ENCODE results near the gene TAF12. TPM values are rescaled to one million over a fixed set of nuclear protein-coding genes. Genes with fewer than 3 reads are reported as not detected.

TAF12 gene
- total RNA-seq, 1 experiment from 2014 or later: 18.6 TPM

DNA sequence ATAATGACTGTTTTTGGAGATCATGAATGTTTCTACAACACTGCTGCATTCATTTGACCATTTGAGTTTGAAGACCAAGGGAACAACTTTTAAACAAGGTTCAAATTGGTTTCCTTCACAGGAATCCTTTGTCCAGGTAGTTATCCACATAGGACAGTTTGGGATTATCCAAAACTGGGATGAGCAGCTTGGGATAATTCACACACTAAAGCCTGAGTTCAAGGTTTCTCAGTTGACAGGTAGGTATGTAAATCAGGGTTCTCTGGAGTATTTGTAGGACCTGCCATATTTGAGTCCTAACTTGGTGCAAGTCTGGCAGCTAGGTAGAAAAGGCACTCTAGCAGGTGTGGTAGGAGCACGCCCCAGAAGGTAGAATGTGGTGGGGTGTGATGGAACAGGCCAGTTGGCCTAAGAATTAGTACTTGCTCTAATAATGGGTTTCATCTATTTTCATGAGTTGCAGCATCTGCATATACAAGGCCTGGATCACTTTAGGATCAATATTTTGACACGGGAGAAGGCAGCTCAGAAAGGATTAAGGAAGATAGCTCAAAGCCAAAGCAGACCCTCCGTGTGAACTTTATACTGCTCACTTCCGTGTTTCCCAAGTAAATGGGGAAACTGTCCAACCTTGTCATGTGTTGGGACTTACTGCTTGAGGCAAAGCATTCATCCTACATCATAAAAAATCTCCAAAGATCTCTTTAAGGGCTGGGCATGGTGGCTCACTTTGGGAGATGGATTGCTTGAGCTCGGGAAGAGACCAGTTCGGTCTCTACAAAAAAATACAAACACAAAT is 64.9 kb downstream of the TAF12 start (continued):
- TF ChIP-seq, protein P1, sequence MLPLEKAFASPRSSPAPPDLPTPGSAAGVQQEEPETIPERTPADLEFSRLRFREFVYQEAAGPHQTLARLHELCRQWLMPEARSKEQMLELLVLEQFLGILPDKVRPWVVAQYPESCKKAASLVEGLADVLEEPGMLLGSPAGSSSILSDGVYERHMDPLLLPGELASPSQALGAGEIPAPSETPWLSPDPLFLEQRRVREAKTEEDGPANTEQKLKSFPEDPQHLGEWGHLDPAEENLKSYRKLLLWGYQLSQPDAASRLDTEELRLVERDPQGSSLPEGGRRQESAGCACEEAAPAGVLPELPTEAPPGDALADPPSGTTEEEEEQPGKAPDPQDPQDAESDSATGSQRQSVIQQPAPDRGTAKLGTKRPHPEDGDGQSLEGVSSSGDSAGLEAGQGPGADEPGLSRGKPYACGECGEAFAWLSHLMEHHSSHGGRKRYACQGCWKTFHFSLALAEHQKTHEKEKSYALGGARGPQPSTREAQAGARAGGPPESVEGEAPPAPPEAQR (CRISPR knock-in tag; IDR thresholded peaks at IDR 0.05): no peak
- TF ChIP-seq, protein P2, sequence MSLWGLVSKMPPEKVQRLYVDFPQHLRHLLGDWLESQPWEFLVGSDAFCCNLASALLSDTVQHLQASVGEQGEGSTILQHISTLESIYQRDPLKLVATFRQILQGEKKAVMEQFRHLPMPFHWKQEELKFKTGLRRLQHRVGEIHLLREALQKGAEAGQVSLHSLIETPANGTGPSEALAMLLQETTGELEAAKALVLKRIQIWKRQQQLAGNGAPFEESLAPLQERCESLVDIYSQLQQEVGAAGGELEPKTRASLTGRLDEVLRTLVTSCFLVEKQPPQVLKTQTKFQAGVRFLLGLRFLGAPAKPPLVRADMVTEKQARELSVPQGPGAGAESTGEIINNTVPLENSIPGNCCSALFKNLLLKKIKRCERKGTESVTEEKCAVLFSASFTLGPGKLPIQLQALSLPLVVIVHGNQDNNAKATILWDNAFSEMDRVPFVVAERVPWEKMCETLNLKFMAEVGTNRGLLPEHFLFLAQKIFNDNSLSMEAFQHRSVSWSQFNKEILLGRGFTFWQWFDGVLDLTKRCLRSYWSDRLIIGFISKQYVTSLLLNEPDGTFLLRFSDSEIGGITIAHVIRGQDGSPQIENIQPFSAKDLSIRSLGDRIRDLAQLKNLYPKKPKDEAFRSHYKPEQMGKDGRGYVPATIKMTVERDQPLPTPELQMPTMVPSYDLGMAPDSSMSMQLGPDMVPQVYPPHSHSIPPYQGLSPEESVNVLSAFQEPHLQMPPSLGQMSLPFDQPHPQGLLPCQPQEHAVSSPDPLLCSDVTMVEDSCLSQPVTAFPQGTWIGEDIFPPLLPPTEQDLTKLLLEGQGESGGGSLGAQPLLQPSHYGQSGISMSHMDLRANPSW (CRISPR knock-in tag; conservative IDR thresholded peaks at IDR 0.05; ENCODE audit: low read depth): no peak
- TF ChIP-seq CREM (CRISPR knock-in tag; IDR thresholded peaks at IDR 0.05) (no peak), PRRX2 (CRISPR knock-in tag; IDR thresholded peaks at IDR 0.05) (peak; percentile 35), FOXJ3 (CRISPR knock-in tag; IDR thresholded peaks at IDR 0.05; ENCODE audit: borderline replicate concordance) (no peak), ZNF396 (CRISPR knock-in tag; IDR thresholded peaks at IDR 0.05; ENCODE audit: borderline replicate concordance) (no peak), MYBL2 (CRISPR knock-in tag; IDR thresholded peaks at IDR 0.05) (no peak), FOXP1 (CRISPR knock-in tag; IDR thresholded peaks at IDR 0.05; ENCODE audit: borderline replicate concordance) (no peak), SOX15 (CRISPR knock-in tag; IDR thresholded peaks at IDR 0.05) (no peak), FOXK1 (CRISPR knock-in tag; IDR thresholded peaks at IDR 0.05) (no peak), MXD4 (CRISPR knock-in tag; IDR thresholded peaks at IDR 0.05; ENCODE audit: borderline replicate concordance) (no peak), ZNF263 (CRISPR knock-in tag; IDR thresholded peaks at IDR 0.05; ENCODE audit: low read depth) (no peak), JAZF1 (CRISPR knock-in tag; IDR thresholded peaks at IDR 0.05) (no peak), TP53 (CRISPR knock-in tag; IDR thresholded peaks at IDR 0.05) (no peak), JUN (CRISPR knock-in tag; IDR thresholded peaks at IDR 0.05) (no peak), ATF1 (CRISPR knock-in tag; IDR thresholded peaks at IDR 0.05) (no peak), ETV6 (CRISPR knock-in tag; IDR thresholded peaks at IDR 0.05) (no peak), ZBTB21 (CRISPR knock-in tag; IDR thresholded peaks at IDR 0.05; ENCODE audit: borderline replicate concordance) (no peak)
- TF ChIP-seq, protein P3, sequence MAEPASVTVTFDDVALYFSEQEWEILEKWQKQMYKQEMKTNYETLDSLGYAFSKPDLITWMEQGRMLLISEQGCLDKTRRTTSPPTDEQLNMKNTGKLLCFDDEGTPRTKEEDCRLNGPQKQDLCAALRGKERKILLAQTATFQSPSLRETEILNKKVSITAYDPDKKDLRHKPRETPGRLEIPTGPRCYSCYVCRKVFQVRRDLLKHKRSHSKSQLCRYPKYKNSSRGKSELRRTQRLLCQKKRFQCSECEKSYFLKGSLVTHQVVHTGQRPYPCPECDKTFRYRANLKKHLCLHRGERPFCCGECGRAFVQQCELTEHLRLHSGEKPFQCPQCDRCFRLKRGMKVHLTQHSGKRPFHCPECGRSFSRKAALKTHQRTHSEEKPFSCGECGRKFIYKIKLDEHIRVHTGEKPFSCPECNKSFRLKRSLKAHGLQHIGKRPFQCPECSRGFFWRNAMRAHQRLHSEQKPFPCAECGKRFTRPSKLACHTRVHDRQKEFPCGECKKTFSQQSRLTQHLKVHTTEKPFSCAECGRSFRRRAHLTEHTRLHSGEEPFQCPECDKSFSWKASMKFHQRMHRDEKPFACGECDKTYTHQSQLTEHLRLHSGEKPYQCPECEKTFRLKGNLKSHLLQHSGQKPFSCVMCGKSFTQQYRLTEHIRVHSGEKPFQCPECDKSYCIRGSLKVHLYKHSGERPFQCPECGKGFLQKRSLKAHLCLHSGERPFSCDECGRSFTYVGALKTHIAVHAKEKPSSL (CRISPR knock-in tag; conservative IDR thresholded peaks at IDR 0.05): 0 out of 2 replicates have a peak, but pooled peaks have one; percentile 30
- TF ChIP-seq, protein P4, sequence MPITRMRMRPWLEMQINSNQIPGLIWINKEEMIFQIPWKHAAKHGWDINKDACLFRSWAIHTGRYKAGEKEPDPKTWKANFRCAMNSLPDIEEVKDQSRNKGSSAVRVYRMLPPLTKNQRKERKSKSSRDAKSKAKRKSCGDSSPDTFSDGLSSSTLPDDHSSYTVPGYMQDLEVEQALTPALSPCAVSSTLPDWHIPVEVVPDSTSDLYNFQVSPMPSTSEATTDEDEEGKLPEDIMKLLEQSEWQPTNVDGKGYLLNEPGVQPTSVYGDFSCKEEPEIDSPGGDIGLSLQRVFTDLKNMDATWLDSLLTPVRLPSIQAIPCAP (CRISPR knock-in tag; IDR thresholded peaks at IDR 0.05): no peak
- TF ChIP-seq, protein P5, sequence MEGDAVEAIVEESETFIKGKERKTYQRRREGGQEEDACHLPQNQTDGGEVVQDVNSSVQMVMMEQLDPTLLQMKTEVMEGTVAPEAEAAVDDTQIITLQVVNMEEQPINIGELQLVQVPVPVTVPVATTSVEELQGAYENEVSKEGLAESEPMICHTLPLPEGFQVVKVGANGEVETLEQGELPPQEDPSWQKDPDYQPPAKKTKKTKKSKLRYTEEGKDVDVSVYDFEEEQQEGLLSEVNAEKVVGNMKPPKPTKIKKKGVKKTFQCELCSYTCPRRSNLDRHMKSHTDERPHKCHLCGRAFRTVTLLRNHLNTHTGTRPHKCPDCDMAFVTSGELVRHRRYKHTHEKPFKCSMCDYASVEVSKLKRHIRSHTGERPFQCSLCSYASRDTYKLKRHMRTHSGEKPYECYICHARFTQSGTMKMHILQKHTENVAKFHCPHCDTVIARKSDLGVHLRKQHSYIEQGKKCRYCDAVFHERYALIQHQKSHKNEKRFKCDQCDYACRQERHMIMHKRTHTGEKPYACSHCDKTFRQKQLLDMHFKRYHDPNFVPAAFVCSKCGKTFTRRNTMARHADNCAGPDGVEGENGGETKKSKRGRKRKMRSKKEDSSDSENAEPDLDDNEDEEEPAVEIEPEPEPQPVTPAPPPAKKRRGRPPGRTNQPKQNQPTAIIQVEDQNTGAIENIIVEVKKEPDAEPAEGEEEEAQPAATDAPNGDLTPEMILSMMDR (IDR thresholded peaks at IDR 0.05): no peak
- TF ChIP-seq, protein P6, sequence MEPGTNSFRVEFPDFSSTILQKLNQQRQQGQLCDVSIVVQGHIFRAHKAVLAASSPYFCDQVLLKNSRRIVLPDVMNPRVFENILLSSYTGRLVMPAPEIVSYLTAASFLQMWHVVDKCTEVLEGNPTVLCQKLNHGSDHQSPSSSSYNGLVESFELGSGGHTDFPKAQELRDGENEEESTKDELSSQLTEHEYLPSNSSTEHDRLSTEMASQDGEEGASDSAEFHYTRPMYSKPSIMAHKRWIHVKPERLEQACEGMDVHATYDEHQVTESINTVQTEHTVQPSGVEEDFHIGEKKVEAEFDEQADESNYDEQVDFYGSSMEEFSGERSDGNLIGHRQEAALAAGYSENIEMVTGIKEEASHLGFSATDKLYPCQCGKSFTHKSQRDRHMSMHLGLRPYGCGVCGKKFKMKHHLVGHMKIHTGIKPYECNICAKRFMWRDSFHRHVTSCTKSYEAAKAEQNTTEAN (CRISPR knock-in tag; IDR thresholded peaks at IDR 0.05): no peak
- TF ChIP-seq, protein P7, sequence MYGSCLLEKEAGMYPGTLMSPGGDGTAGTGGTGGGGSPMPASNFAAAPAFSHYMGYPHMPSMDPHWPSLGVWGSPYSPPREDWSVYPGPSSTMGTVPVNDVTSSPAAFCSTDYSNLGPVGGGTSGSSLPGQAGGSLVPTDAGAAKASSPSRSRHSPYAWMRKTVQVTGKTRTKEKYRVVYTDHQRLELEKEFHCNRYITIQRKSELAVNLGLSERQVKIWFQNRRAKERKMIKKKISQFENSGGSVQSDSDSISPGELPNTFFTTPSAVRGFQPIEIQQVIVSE (CRISPR knock-in tag; IDR thresholded peaks at IDR 0.05; ENCODE audit: borderline replicate concordance): no peak
- TF ChIP-seq, protein P8, sequence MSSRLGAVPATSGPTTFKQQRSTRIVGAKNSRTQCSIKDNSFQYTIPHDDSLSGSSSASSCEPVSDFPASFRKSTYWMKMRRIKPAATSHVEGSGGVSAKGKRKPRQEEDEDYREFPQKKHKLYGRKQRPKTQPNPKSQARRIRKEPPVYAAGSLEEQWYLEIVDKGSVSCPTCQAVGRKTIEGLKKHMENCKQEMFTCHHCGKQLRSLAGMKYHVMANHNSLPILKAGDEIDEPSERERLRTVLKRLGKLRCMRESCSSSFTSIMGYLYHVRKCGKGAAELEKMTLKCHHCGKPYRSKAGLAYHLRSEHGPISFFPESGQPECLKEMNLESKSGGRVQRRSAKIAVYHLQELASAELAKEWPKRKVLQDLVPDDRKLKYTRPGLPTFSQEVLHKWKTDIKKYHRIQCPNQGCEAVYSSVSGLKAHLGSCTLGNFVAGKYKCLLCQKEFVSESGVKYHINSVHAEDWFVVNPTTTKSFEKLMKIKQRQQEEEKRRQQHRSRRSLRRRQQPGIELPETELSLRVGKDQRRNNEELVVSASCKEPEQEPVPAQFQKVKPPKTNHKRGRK (CRISPR knock-in tag; IDR thresholded peaks at IDR 0.05; ENCODE audit: borderline replicate concordance): no peak
- TF ChIP-seq, protein P9, sequence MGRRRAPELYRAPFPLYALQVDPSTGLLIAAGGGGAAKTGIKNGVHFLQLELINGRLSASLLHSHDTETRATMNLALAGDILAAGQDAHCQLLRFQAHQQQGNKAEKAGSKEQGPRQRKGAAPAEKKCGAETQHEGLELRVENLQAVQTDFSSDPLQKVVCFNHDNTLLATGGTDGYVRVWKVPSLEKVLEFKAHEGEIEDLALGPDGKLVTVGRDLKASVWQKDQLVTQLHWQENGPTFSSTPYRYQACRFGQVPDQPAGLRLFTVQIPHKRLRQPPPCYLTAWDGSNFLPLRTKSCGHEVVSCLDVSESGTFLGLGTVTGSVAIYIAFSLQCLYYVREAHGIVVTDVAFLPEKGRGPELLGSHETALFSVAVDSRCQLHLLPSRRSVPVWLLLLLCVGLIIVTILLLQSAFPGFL (CRISPR knock-in tag; IDR thresholded peaks at IDR 0.05; ENCODE audit: borderline replicate concordance): no peak
